ENCODE data around the gene G0S2.

DNA sequence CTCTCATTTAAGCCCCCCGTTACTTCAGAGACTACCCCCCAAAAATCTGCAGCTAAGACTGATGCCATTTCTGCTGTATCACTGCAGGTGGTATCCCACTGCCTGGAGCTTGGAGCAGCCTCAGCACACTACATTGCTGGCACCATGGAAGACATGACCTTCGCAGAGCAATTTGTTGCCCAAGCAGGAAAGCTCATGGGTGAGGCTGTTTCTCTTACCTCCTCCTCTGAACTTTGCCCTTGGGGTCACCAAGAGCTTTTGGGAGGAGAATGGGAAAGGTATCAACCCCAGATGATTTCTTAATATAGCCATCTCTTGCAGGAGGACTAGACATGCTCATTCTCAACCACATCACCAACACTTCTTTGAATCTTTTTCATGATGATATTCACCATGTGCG lies 31.4 kb downstream of the G0S2 start:
- TF ChIP-seq MYC (IDR thresholded peaks at IDR 0.05; ENCODE audit: insufficient read depth, insufficient read length, insufficient replicate concordance, low read length, severe bottlenecking): no peak
- TF ChIP-seq, protein P1, sequence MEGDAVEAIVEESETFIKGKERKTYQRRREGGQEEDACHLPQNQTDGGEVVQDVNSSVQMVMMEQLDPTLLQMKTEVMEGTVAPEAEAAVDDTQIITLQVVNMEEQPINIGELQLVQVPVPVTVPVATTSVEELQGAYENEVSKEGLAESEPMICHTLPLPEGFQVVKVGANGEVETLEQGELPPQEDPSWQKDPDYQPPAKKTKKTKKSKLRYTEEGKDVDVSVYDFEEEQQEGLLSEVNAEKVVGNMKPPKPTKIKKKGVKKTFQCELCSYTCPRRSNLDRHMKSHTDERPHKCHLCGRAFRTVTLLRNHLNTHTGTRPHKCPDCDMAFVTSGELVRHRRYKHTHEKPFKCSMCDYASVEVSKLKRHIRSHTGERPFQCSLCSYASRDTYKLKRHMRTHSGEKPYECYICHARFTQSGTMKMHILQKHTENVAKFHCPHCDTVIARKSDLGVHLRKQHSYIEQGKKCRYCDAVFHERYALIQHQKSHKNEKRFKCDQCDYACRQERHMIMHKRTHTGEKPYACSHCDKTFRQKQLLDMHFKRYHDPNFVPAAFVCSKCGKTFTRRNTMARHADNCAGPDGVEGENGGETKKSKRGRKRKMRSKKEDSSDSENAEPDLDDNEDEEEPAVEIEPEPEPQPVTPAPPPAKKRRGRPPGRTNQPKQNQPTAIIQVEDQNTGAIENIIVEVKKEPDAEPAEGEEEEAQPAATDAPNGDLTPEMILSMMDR (IDR thresholded peaks at IDR 0.05 in 2 of 3, conservative IDR thresholded peaks at IDR 0.05 in 1 of 3; ENCODE audit: control insufficient read depth in 2 of 3, extremely low read depth in 1 of 3, insufficient read depth in 1 of 3, low read depth in 3 of 3, low read length in 3 of 3): no peak
- TF ChIP-seq POLR2AphosphoS5 (IDR thresholded peaks at IDR 0.05; ENCODE audit: low read length): no peak
- no peak for TF ChIP-seq NR2C2 (IDR thresholded peaks at IDR 0.05; ENCODE audit: borderline replicate concordance, control insufficient read depth, insufficient read length, low read depth)
- TF ChIP-seq SMAD1 (IDR thresholded peaks at IDR 0.05; ENCODE audit: low read depth, partially characterized antibody): no peak
- TF ChIP-seq CBFB (IDR thresholded peaks at IDR 0.05; ENCODE audit: low read depth): no peak
- no peak for TF ChIP-seq RCOR1 (conservative IDR thresholded peaks at IDR 0.05; ENCODE audit: low read depth, low read length)

Data from GM12878 (cell line).